MCF 10A (cell line): Measurements from ENCODE around the gene RHPN2. TPM values are rescaled to one million over a fixed set of nuclear protein-coding genes. Genes with fewer than 3 reads are reported as not detected.
"Not testable (repeated sequence)": the region's sequence is repeated elsewhere in the genome, so short reads cannot be mapped to it uniquely, and the experiment has no call there.

Experiments used
- BruUV-seq: library from RNA; stranded (reverse); fragments of 400-500 nt; replicated peaks from 2 replicates; lab custom pipeline; 2021; lab: Mats Ljungman, UMichigan
- CTCF ChIA-PET: fragments of 300-600 bp; sonication (Branson Sonifier 250); formaldehyde crosslinking; extraction: SDS; loops from one replicate; lab custom pipeline; 2021; ENCODE audit warnings: antibody characterized with exemption, inconsistent platforms; lab: Yijun Ruan, JAX
- POLR2A ChIA-PET: fragments of 300-600, 350-650 bp; sonication (Branson Sonifier 250); formaldehyde crosslinking; extraction: SDS; loops from one replicate; lab custom pipeline; 2020; ENCODE audit warnings: antibody characterized with exemption, inconsistent platforms; lab: Yijun Ruan, JAX
- DNase-seq: peaks from one replicate; pipeline ENCODE4 v3.0.0-alpha.2; 2018; ENCODE audit not compliant: unreplicated experiment
- H3K27ac Mint-ChIP-seq: one replicate; pipeline ENCODE4 v1.8.0; 2022; ENCODE audit warnings: mild to moderate bottlenecking, low read depth, mixed read lengths; ENCODE audit not compliant: unreplicated experiment
- H3K27me3 Mint-ChIP-seq: one replicate; pipeline ENCODE4 v1.8.0; 2022; ENCODE audit warnings: mixed read lengths; ENCODE audit not compliant: insufficient read depth, unreplicated experiment
- H3K36me3 Mint-ChIP-seq: one replicate; pipeline ENCODE4 v1.8.0; 2022; ENCODE audit warnings: mild to moderate bottlenecking, moderate library complexity, mixed read lengths; ENCODE audit not compliant: insufficient read depth, unreplicated experiment
- H3K4me1 Mint-ChIP-seq: one replicate; pipeline ENCODE4 v1.8.0; 2022; ENCODE audit warnings: mixed read lengths; ENCODE audit not compliant: insufficient read depth, unreplicated experiment
- H3K4me3 Mint-ChIP-seq: one replicate; pipeline ENCODE4 v1.8.0; 2022; ENCODE audit warnings: mild to moderate bottlenecking, moderate library complexity, mixed read lengths; ENCODE audit not compliant: unreplicated experiment
- H3K9me3 Mint-ChIP-seq: one replicate; pipeline ENCODE4 v1.8.0; 2022; ENCODE audit warnings: mixed read lengths; ENCODE audit not compliant: unreplicated experiment
- intact Hi-C: fragments of 100-400 bp; cut with micrococcal nuclease; formaldehyde crosslinking; loops from 2 replicates; pipeline ENCODE4 v1.14.1; 2022
- total RNA-seq: library from RNA; stranded (reverse); gene quantifications from 2 replicates; pipeline ENCODE4 v1.2.3, GENCODE V29; 2022
- TF ChIP-seq, protein P1 (sequence below): fragments of 200-600 bp; IDR thresholded peaks from one replicate; pipeline ENCODE4 v1.8.0; 2022; ENCODE audit warnings: antibody characterized with exemption, mild to moderate bottlenecking; ENCODE audit not compliant: unreplicated experiment

The RHPN2 gene
- total RNA-seq, 1 experiment from 2014 or later: 5.5 TPM

DNA sequence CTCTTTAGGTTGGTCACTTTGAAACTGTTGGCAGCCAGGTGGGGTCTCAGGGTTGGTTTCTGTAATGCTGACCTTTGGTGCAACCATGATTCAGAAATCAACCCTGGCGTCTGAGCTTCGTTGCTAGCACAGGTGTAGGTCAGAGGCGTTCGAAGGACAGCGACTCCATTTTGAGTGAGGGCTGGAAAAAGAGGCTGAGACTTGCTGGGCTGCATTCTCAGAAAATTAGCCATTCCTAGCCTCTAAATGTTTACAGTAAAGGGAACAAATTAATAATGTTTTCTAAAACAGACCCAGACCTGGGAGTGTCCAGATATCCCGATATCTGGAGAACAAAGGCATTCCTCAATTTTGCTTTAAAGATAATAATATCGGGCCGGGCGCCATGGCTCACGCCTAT, 29.2 kb downstream of the RHPN2 start:
- intact Hi-C loops: no loop called here

GRCh38 chr19:33032218-33032781, 32.4 kb downstream of the RHPN2 start:
- no peaks in the 10 kb centered on the region for H3K9me3 Mint-ChIP-seq
- no TSS peak for BruUV-seq
- ChIA-PET POLR2A (no interaction called here), CTCF (interaction anchor here (1.1 to 1.2 kb wide), 3 partner anchors 56 to 94 kb away, joined by 3 to 9 read pairs (median 3); no protein-coding TSS in a partner anchor)
- TF ChIP-seq, protein P1, sequence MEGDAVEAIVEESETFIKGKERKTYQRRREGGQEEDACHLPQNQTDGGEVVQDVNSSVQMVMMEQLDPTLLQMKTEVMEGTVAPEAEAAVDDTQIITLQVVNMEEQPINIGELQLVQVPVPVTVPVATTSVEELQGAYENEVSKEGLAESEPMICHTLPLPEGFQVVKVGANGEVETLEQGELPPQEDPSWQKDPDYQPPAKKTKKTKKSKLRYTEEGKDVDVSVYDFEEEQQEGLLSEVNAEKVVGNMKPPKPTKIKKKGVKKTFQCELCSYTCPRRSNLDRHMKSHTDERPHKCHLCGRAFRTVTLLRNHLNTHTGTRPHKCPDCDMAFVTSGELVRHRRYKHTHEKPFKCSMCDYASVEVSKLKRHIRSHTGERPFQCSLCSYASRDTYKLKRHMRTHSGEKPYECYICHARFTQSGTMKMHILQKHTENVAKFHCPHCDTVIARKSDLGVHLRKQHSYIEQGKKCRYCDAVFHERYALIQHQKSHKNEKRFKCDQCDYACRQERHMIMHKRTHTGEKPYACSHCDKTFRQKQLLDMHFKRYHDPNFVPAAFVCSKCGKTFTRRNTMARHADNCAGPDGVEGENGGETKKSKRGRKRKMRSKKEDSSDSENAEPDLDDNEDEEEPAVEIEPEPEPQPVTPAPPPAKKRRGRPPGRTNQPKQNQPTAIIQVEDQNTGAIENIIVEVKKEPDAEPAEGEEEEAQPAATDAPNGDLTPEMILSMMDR: no peak
- no peaks in the 10 kb centered on the region for H3K4me1 Mint-ChIP-seq
- intact Hi-C loops: no loop called here
- no peak overlapping the region for H3K4me3 Mint-ChIP-seq
- no peak overlapping the region for H3K27ac Mint-ChIP-seq
- H3K36me3 Mint-ChIP-seq: peaks cover 6% of the 10 kb centered on the region
- no peaks in the 10 kb centered on the region for H3K27me3 Mint-ChIP-seq
- no peak for DNase-seq

More for the DNA sequence above, 29.2 kb downstream of the RHPN2 start:
- H3K27me3 Mint-ChIP-seq: no peaks in the 10 kb centered on the region
- no peak for DNase-seq
- ChIA-PET CTCF (interaction anchor here (1.1 to 1.2 kb wide), 2 partner anchors 19 to 90 kb away, joined by 3 to 4 read pairs; no protein-coding TSS in a partner anchor), POLR2A (interaction anchor here (0.6 to 0.7 kb wide), 2 partner anchors 34 to 51 kb away, joined by 3 read pairs; no protein-coding TSS in a partner anchor)
- no peak overlapping the region for H3K4me3 Mint-ChIP-seq
- H3K27ac Mint-ChIP-seq: no peak overlapping the region
- H3K4me1 Mint-ChIP-seq: no peaks in the 10 kb centered on the region
- no TSS peak for BruUV-seq
- no peaks in the 10 kb centered on the region for H3K36me3 Mint-ChIP-seq
- H3K9me3 Mint-ChIP-seq: no peaks in the 10 kb centered on the region
- TF ChIP-seq, protein P1: no peak

GRCh38 chr19:33029746-33030303, 34.9 kb downstream of the RHPN2 start:
- Mint-ChIP-seq H3K4me3 (no peak overlapping the region), H3K4me1 (no peaks in the 10 kb centered on the region), H3K27ac (no peak overlapping the region), H3K9me3 (no peaks in the 10 kb centered on the region), H3K27me3 (no peaks in the 10 kb centered on the region), H3K36me3 (peaks cover 6% of the 10 kb centered on the region)
- TF ChIP-seq, protein P1: no peak
- DNase-seq: no peak
- POLR2A ChIA-PET: no interaction called here
- intact Hi-C loops: no loop called here
- CTCF ChIA-PET: interaction anchor here (1.4 kb wide), 1 partner anchor 17 kb away, joined by 4 read pairs; no protein-coding TSS in a partner anchor
- BruUV-seq: no TSS peak

- CTCF ChIA-PET, H3K4me3 Mint-ChIP-seq, BruUV-seq, H3K27me3 Mint-ChIP-seq, H3K4me1 Mint-ChIP-seq, intact Hi-C loops, H3K27ac Mint-ChIP-seq, H3K9me3 Mint-ChIP-seq, H3K36me3 Mint-ChIP-seq, DNase-seq: not testable (repeated sequence)
- POLR2A ChIA-PET: interaction anchor here (0.6 kb wide), 1 partner anchor 1255 kb away, joined by 3 read pairs; no protein-coding TSS in a partner anchor
These were observed 38.1 kb downstream of the RHPN2 start for GRCh38 chr19:33026602-33027001.

DNA sequence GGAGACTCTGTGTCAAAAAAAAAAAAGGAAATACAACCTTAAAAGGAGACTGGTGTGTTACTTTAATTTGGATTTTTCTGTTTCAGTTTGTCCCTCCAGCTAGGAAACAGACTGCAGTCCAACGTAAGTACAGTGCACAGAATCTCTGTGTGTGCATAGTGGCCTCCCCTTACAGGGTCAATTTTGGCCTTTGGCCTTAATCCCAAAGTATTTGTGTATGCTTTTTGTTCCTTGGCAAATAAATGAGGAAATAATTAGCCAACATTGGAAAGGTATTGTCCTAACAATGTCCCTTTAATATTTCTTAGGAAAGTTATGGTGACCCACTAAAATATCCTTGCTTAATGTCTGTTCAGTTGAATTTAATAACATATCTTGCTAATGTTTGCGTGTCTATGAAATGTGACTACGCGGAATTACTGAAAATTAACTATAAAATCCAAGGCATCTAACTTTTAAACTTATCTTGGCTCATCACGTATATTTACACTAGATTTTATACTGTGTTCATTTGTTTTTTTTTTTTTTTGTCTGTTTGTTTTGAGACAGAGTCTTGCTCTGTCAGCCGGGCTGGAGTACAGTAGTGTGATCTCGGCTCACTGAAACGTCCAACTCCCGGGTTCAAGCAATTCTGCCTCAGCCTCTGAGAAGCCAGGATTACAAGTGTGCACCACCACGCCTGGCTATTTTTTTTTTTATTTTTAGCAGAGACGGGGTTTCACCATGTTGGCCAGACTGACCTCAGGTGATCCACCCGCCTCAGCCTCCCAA, 39.0 kb downstream of the RHPN2 start:
- H3K27ac Mint-ChIP-seq, H3K4me3 Mint-ChIP-seq, DNase-seq, intact Hi-C loops, H3K9me3 Mint-ChIP-seq, POLR2A ChIA-PET, H3K27me3 Mint-ChIP-seq, BruUV-seq, H3K36me3 Mint-ChIP-seq, H3K4me1 Mint-ChIP-seq, CTCF ChIA-PET: not testable (repeated sequence)
